ENCODE results near the gene DAO. TPM values are rescaled to one million over a fixed set of nuclear protein-coding genes. Genes with fewer than 3 reads are reported as not detected.

Gene DAO
- polyA plus RNA-seq, 1 experiment = not detected

DNA sequence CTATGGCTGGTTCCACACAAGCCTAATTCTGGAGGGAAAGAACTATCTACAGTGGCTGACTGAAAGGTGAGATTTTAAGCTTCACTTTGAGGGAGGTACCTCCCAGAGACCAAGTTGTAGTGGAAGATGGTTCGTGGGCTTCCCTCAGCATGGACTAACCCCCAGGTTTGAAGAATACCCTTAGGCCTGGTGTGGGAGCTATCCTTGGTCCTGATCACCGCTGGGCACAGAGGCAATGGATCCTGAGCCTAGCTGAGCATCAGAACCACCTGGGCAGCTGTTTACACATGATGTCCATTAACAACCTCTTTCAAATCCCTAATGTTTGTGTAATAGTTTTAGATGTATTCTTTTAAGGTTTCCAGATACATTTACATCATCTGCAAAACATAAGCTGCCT, 10.3 kb downstream of the DAO start:
- Histone ChIP-seq H3K4me3 (ENCODE audit: low read depth, low read length) (no peak overlapping the region), H3K36me3 (ENCODE audit: control insufficient read depth, insufficient read depth, low read length) (no peaks in the 10 kb centered on the region), H3K27me3 (ENCODE audit: control insufficient read depth, insufficient read depth, low read length) (no peaks in the 10 kb centered on the region)
- ChIA-PET POLR2A (no interaction called here), CTCF (no interaction called here)
- no peak for DNase-seq (ENCODE audit: low read depth)
- no peak for TF ChIP-seq CTCF (IDR thresholded peaks at IDR 0.05; ENCODE audit: insufficient read depth, low read depth, low read length)

DNA sequence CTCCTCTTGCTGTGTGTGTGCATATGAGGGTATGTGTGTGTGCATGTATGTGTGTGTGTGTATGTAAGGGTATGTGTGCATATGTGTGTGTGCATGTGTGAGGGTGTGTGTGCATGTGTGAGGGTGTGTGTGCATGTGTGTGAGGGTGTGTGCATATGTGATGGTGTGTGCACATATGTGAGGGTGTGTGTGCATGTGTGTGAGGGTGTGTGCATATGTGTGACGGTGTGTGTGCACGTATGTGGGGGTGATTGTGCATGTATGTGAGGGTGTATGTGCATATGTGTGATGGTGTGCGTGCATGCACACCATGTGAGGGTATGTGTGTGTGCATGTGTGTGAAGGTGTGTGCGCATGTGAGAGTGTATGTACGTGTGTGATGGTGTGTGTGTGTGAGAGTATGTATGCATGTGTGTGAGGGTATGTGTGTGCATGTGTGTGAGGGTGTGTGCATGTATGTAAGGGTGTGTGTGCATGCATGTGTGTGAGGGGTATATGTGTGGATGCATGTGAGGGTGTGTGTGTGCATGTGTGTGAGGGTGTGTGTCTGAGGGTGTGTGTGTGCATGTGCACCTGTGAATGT, 15.4 kb downstream of the DAO start:
- Histone ChIP-seq H3K27me3 (ENCODE audit: control insufficient read depth, insufficient read depth, low read length) (no peaks in the 10 kb centered on the region), H3K4me3 (ENCODE audit: low read depth, low read length) (no peak overlapping the region), H3K36me3 (ENCODE audit: control insufficient read depth, insufficient read depth, low read length) (no peaks in the 10 kb centered on the region)
- POLR2A ChIA-PET = no interaction called here
- TF ChIP-seq CTCF (IDR thresholded peaks at IDR 0.05; ENCODE audit: insufficient read depth, low read depth, low read length) = no peak
- CTCF ChIA-PET = no interaction called here
- DNase-seq (ENCODE audit: low read depth) = no peak

DNA sequence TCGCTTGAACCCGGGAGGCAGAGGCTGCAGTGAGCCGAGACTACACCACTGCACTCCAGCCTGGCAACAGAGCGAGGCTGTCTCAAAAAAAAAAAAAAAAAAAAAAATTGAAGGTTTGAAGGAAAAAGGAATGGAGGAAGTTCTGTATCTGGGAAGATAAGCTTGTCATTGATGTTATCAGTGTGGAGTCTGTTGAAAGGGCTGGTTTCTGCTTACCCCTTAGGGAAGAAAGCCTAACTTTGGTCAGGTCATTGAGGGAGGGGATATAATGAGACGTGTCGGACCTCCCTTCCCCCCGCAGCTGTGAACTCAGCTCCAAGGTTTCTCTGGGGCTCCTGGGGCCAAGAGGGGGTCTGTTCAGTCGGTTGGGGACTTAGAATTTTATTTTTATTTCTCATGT, 16.4 kb downstream of the DAO start:
- TF ChIP-seq CTCF (IDR thresholded peaks at IDR 0.05; ENCODE audit: insufficient read depth, low read depth, low read length) = no peak
- POLR2A ChIA-PET = no interaction called here
- Histone ChIP-seq H3K27me3 (ENCODE audit: control insufficient read depth, insufficient read depth, low read length) (no peaks in the 10 kb centered on the region), H3K36me3 (ENCODE audit: control insufficient read depth, insufficient read depth, low read length) (no peaks in the 10 kb centered on the region), H3K4me3 (ENCODE audit: low read depth, low read length) (no peak overlapping the region)
- CTCF ChIA-PET = no interaction called here
- no peak for DNase-seq (ENCODE audit: low read depth)

- POLR2A ChIA-PET = no interaction called here
- no peak for TF ChIP-seq CTCF (IDR thresholded peaks at IDR 0.05; ENCODE audit: insufficient read depth, low read depth, low read length)
- CTCF ChIA-PET = no interaction called here
- H3K27me3 ChIP-seq (ENCODE audit: control insufficient read depth, insufficient read depth, low read length) = no peaks in the 10 kb centered on the region
- no peak overlapping the region for H3K4me3 ChIP-seq (ENCODE audit: low read depth, low read length)
- no peaks in the 10 kb centered on the region for H3K36me3 ChIP-seq (ENCODE audit: control insufficient read depth, insufficient read depth, low read length)
- no peak for DNase-seq (ENCODE audit: low read depth)
Observed at GRCh38 chr12:108896817-108897216, 16.9 kb downstream of the DAO start.

DNA sequence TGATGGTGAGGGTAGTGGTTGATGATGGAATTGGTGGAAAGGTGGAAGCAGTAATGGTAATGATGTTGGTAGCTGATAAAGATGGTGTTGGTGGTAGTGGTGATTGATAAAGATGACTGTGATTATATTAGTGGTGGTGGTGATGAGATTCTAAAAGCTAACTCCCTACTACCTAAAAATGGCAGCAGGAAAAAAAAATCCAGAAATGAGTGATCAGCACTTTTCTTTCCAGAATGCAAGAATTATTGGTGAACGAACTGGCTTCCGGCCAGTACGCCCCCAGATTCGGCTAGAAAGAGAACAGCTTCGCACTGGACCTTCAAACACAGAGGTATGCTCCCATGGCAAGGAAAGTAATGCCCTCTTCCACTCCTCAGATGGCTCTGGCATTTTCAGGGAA, 19.3 kb downstream of the DAO start:
- POLR2A ChIA-PET = no interaction called here
- no peak for TF ChIP-seq CTCF (IDR thresholded peaks at IDR 0.05; ENCODE audit: insufficient read depth, low read depth, low read length)
- no peaks in the 10 kb centered on the region for H3K36me3 ChIP-seq (ENCODE audit: control insufficient read depth, insufficient read depth, low read length)
- no peak overlapping the region for H3K4me3 ChIP-seq (ENCODE audit: low read depth, low read length)
- DNase-seq (ENCODE audit: low read depth) = no peak
- H3K27me3 ChIP-seq (ENCODE audit: control insufficient read depth, insufficient read depth, low read length) = no peaks in the 10 kb centered on the region
- CTCF ChIA-PET = no interaction called here
